HEK293 (cell line): ENCODE results near the gene NKD1.

ENCODE experiments used
- CTCF ChIA-PET: fragments of 350-600 bp; formaldehyde crosslinking; extraction: SDS; loops from one replicate; lab custom pipeline; 2021; ENCODE audit warnings: antibody characterized with exemption; lab: Yijun Ruan, JAX
- POLR2A ChIA-PET: fragments of 300-600 bp; formaldehyde crosslinking; extraction: SDS; loops from one replicate; lab custom pipeline; 2020; ENCODE audit warnings: antibody characterized with exemption, inconsistent platforms; lab: Yijun Ruan, JAX
- H3K27ac ChIP-seq: fragments of 200-500 bp; sonication (Bioruptor generic); 2 replicates; pipeline ENCODE4 v1.5.1; 2014; ENCODE audit warnings: low read depth, low read length, control low read depth, inconsistent platforms; ENCODE audit errors: extremely low read depth
- H3K36me3 ChIP-seq, 2 experiments: fragments of 200-500 bp in 1 of 2; sonication (Bioruptor generic) in 1 of 2; 1 replicate in 1 of 2; 2 replicates in 1 of 2; pipeline ENCODE4 v1.5.1; 2014 to 2017; ENCODE audit warnings: inconsistent platforms in 2 of 2, low read length in 2 of 2; ENCODE audit not compliant: control insufficient read depth in 2 of 2, insufficient read depth in 1 of 2
- H3K4me1 ChIP-seq: fragments of 200-500 bp; sonication (Bioruptor generic); 2 replicates; pipeline ENCODE4 v1.5.1; 2014; ENCODE audit warnings: mild to moderate bottlenecking, low read length, inconsistent platforms; ENCODE audit not compliant: control insufficient read depth, insufficient read depth
- H3K4me3 ChIP-seq: 2 replicates; pipeline ENCODE4 v1.5.1; 2011; ENCODE audit warnings: low read depth, mild to moderate bottlenecking, control low read depth, low read length, moderate library complexity
- H3K9me3 ChIP-seq: fragments of 200-500 bp; sonication (Bioruptor generic); 2 replicates; pipeline ENCODE4 v1.5.1; 2014; ENCODE audit warnings: low read depth, low read length, inconsistent platforms; ENCODE audit not compliant: control insufficient read depth, insufficient read depth
- GLIS2 ChIP-seq: fragments of 450-650 bp; formaldehyde crosslinking; IDR thresholded peaks from 2 replicates; pipeline ENCODE4 v1.5.1; 2016; ENCODE audit warnings: missing biosample characterization, missing genetic modification characterization
- MYNN ChIP-seq: fragments of 450-650 bp; formaldehyde crosslinking; IDR thresholded peaks from 2 replicates; pipeline ENCODE4 v1.5.1; 2016; ENCODE audit warnings: missing biosample characterization, missing genetic modification characterization, borderline replicate concordance
- YY2 ChIP-seq: fragments of 450-650 bp; formaldehyde crosslinking; IDR thresholded peaks from 2 replicates; pipeline ENCODE4 v1.5.1; 2016; ENCODE audit warnings: missing biosample characterization, missing genetic modification characterization
- ZEB2 ChIP-seq: fragments of 450-650 bp; formaldehyde crosslinking; IDR thresholded peaks from 2 replicates; pipeline ENCODE4 v1.5.1; 2016; ENCODE audit warnings: missing biosample characterization, missing genetic modification characterization
- ZNF175 ChIP-seq: fragments of 450-650 bp; formaldehyde crosslinking; IDR thresholded peaks from 2 replicates; pipeline ENCODE4 v1.5.1; 2016; ENCODE audit warnings: missing biosample characterization, missing genetic modification characterization
- ZNF19 ChIP-seq: fragments of 450-650 bp; formaldehyde crosslinking; IDR thresholded peaks from 2 replicates; pipeline ENCODE4; 2016; ENCODE audit warnings: missing biosample characterization, missing genetic modification characterization, low read depth
- ZNF274 ChIP-seq, 2 experiments: fragments of 200-500 bp in 1 of 2; fragments of 450-650 bp in 1 of 2; sonication (Bioruptor generic) in 1 of 2; formaldehyde crosslinking in 1 of 2; IDR thresholded peaks; 2 replicates each; pipeline versions ENCODE4 v1.5.1 to v1.6.1; 2014 to 2016; ENCODE audit warnings: borderline replicate concordance in 1 of 2, inconsistent platforms in 1 of 2, low read length in 1 of 2, missing biosample characterization in 1 of 2, missing genetic modification characterization in 1 of 2
- ZNF514 ChIP-seq: fragments of 450-650 bp; formaldehyde crosslinking; IDR thresholded peaks from 2 replicates; pipeline ENCODE4 v1.5.1; 2016; ENCODE audit warnings: missing biosample characterization, missing genetic modification characterization
- ZNF530 ChIP-seq: fragments of 450-650 bp; formaldehyde crosslinking; IDR thresholded peaks from 2 replicates; pipeline ENCODE4 v1.5.1; 2016; ENCODE audit warnings: low read depth, missing biosample characterization, missing genetic modification characterization
- ZNF555 ChIP-seq: fragments of 450-650 bp; formaldehyde crosslinking; conservative IDR thresholded peaks from 2 replicates; pipeline ENCODE4 v1.5.1; 2017; ENCODE audit warnings: missing biosample characterization, mild to moderate bottlenecking, missing genetic modification characterization, inconsistent platforms
- ZNF596 ChIP-seq: fragments of 450-650 bp; IDR thresholded peaks from 2 replicates; pipeline ENCODE4 v1.5.0; 2018; ENCODE audit warnings: missing biosample characterization, mild to moderate bottlenecking, missing genetic modification characterization, moderate library complexity
- ZNF776 ChIP-seq: fragments of 450-650 bp; formaldehyde crosslinking; IDR thresholded peaks from 2 replicates; pipeline ENCODE4 v1.5.0; 2017; ENCODE audit warnings: missing biosample characterization, missing genetic modification characterization, borderline replicate concordance
- ZNF785 ChIP-seq: fragments of 450-650 bp; formaldehyde crosslinking; IDR thresholded peaks from 2 replicates; pipeline ENCODE4 v1.5.1; 2016; ENCODE audit warnings: missing biosample characterization, missing genetic modification characterization
- ZNF792 ChIP-seq: fragments of 450-650 bp; formaldehyde crosslinking; IDR thresholded peaks from 2 replicates; pipeline ENCODE4 v1.5.1; 2016; ENCODE audit warnings: missing biosample characterization, missing genetic modification characterization
- TF ChIP-seq, protein P1 (sequence below): fragments of 450-650 bp; formaldehyde crosslinking; IDR thresholded peaks from 2 replicates; pipeline ENCODE4 v1.5.1; 2016; ENCODE audit warnings: missing biosample characterization, missing genetic modification characterization, borderline replicate concordance
- TF ChIP-seq, protein P2 (sequence below): fragments of 450-650 bp; formaldehyde crosslinking; IDR thresholded peaks from 2 replicates; pipeline ENCODE4 v1.5.1; 2016; ENCODE audit warnings: missing biosample characterization, missing genetic modification characterization
- TF ChIP-seq, protein P3 (sequence below): fragments of 450-650 bp; formaldehyde crosslinking; IDR thresholded peaks from 2 replicates; pipeline ENCODE4 v1.5.1; 2017; ENCODE audit warnings: missing biosample characterization, missing genetic modification characterization
- TF ChIP-seq, protein P4 (sequence below): fragments of 450-650 bp; formaldehyde crosslinking; IDR thresholded peaks from 2 replicates; pipeline ENCODE4 v1.5.1; 2016; ENCODE audit warnings: missing biosample characterization, missing genetic modification characterization

NKD1 gene

DNA sequence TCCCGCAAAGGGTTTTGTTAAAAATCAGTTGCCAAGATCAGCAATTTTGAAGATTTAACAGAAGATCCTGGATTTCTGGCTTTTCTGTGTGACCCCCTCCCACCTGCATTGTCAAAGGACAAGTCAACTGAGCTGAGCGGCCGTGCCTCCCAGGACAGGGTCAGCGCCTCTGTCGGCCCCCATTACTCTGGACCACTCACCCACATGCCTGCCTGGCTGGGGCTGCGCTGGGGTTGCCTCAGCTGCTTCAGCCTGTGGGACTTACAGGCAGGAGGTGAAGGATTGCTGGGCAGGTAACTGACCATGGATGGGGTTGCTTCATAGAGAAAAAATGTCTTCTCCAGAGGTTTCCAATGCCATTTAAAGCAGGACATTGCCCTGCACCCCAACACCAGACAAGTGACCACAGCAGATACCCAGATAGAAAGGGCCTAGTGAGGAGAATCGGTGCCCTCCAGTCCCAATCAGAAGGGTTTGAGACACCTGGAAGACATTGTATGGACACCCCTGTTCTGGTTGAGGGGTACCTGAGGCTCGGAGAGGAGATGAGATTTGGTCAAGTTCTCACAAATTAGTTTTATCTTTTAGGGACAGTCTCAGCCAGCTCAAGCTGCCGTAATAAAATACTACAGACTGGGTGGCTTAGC is 80.1 kb downstream of the NKD1 start:
- Histone ChIP-seq H3K4me3 (no peak overlapping the region), H3K36me3 (no peaks in the 10 kb centered on the region)
- POLR2A ChIA-PET, result no interaction called here
- no peak for TF ChIP-seq GLIS2 (tag by site-specific recombination)
- TF ChIP-seq ZNF555 (tag by site-specific recombination), result no peak
- TF ChIP-seq ZNF175, result no peak
- no peak for TF ChIP-seq ZNF530 (tag by site-specific recombination)
- TF ChIP-seq ZNF596, result no peak
- no peak for TF ChIP-seq ZNF514 (tag by site-specific recombination)
- TF ChIP-seq MYNN (tag by site-specific recombination), result no peak
- TF ChIP-seq, protein P1, sequence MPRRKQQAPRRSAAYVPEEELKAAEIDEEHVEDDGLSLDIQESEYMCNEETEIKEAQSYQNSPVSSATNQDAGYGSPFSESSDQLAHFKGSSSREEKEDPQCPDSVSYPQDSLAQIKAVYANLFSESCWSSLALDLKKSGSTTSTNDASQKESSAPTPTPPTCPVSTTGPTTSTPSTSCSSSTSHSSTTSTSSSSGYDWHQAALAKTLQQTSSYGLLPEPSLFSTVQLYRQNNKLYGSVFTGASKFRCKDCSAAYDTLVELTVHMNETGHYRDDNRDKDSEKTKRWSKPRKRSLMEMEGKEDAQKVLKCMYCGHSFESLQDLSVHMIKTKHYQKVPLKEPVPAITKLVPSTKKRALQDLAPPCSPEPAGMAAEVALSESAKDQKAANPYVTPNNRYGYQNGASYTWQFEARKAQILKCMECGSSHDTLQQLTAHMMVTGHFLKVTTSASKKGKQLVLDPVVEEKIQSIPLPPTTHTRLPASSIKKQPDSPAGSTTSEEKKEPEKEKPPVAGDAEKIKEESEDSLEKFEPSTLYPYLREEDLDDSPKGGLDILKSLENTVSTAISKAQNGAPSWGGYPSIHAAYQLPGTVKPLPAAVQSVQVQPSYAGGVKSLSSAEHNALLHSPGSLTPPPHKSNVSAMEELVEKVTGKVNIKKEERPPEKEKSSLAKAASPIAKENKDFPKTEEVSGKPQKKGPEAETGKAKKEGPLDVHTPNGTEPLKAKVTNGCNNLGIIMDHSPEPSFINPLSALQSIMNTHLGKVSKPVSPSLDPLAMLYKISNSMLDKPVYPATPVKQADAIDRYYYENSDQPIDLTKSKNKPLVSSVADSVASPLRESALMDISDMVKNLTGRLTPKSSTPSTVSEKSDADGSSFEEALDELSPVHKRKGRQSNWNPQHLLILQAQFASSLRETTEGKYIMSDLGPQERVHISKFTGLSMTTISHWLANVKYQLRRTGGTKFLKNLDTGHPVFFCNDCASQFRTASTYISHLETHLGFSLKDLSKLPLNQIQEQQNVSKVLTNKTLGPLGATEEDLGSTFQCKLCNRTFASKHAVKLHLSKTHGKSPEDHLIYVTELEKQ, result no peak
- TF ChIP-seq, protein P2, sequence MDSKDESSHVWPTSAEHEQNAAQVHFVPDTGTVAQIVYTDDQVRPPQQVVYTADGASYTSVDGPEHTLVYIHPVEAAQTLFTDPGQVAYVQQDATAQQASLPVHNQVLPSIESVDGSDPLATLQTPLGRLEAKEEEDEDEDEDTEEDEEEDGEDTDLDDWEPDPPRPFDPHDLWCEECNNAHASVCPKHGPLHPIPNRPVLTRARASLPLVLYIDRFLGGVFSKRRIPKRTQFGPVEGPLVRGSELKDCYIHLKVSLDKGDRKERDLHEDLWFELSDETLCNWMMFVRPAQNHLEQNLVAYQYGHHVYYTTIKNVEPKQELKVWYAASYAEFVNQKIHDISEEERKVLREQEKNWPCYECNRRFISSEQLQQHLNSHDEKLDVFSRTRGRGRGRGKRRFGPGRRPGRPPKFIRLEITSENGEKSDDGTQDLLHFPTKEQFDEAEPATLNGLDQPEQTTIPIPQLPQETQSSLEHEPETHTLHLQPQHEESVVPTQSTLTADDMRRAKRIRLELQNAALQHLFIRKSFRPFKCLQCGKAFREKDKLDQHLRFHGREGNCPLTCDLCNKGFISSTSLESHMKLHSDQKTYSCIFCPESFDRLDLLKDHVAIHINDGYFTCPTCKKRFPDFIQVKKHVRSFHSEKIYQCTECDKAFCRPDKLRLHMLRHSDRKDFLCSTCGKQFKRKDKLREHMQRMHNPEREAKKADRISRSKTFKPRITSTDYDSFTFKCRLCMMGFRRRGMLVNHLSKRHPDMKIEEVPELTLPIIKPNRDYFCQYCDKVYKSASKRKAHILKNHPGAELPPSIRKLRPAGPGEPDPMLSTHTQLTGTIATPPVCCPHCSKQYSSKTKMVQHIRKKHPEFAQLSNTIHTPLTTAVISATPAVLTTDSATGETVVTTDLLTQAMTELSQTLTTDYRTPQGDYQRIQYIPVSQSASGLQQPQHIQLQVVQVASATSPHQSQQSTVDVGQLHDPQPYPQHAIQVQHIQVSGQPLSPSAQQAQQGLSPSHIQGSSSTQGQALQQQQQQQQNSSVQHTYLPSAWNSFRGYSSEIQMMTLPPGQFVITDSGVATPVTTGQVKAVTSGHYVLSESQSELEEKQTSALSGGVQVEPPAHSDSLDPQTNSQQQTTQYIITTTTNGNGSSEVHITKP (tag by site-specific recombination), result no peak
- TF ChIP-seq, protein P3, sequence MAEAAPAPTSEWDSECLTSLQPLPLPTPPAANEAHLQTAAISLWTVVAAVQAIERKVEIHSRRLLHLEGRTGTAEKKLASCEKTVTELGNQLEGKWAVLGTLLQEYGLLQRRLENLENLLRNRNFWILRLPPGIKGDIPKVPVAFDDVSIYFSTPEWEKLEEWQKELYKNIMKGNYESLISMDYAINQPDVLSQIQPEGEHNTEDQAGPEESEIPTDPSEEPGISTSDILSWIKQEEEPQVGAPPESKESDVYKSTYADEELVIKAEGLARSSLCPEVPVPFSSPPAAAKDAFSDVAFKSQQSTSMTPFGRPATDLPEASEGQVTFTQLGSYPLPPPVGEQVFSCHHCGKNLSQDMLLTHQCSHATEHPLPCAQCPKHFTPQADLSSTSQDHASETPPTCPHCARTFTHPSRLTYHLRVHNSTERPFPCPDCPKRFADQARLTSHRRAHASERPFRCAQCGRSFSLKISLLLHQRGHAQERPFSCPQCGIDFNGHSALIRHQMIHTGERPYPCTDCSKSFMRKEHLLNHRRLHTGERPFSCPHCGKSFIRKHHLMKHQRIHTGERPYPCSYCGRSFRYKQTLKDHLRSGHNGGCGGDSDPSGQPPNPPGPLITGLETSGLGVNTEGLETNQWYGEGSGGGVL, result no peak
- no peak for TF ChIP-seq ZNF19
- TF ChIP-seq, protein P4, sequence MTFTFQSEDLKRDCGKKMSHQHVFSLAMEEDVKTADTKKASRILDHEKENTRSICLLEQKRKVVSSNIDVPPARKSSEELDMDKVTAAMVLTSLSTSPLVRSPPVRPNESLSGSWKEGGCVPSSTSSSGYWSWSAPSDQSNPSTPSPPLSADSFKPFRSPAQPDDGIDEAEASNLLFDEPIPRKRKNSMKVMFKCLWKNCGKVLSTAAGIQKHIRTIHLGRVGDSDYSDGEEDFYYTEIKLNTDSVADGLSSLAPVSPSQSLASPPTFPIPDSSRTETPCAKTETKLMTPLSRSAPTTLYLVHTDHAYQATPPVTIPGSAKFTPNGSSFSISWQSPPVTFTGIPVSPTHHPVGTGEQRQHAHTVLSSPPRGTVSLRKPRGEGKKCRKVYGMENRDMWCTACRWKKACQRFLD (tag by site-specific recombination), result no peak
- no peak for TF ChIP-seq ZNF792 (tag by site-specific recombination)
- no peak for TF ChIP-seq YY2 (tag by site-specific recombination)
- no peak for TF ChIP-seq ZEB2 (tag by site-specific recombination)
- TF ChIP-seq ZNF274 (IDR thresholded peaks at IDR 0.05; ENCODE audit: low read length), result no peak
- no peak for TF ChIP-seq ZNF274 (tag by site-specific recombination; IDR thresholded peaks at IDR 0.05; ENCODE audit: borderline replicate concordance)
- TF ChIP-seq ZNF785 (tag by site-specific recombination), result no peak
- no peak for TF ChIP-seq ZNF776 (tag by site-specific recombination)
- TF ChIP-seq, all 188 proteins: peak for 0
- Histone ChIP-seq H3K9me3 (no peaks in the 10 kb centered on the region), H3K4me1 (no peaks in the 10 kb centered on the region), H3K27ac (no peak overlapping the region)
- CTCF ChIA-PET, result interaction anchor here (0.6 kb wide), 1 partner anchor 80 kb away, joined by 3 read pairs; no protein-coding TSS in a partner anchor
